Neuronal stem cell (in vitro differentiated cells): ENCODE data around the gene CUL3.
"Not testable (repeated sequence)": the region's sequence is repeated elsewhere in the genome, so short reads cannot be mapped to it uniquely, and the experiment has no call there.

Experiments
- DNase-seq: peaks from one replicate; pipeline ENCODE4 v3.0.0-alpha.2; 2013; ENCODE audit warnings: low spot score
- H2AFZ ChIP-seq: one replicate; pipeline ENCODE4 v1.6.1; 2013; ENCODE audit warnings: mild to moderate bottlenecking, low read length, inconsistent platforms
- H2AK5ac ChIP-seq: 2 replicates; pipeline ENCODE4 v1.6.1; 2013; ENCODE audit warnings: low read depth, mild to moderate bottlenecking, inconsistent platforms, low read length, moderate library complexity, mixed read lengths
- H2BK120ac ChIP-seq: 2 replicates; pipeline ENCODE4 v1.6.1; 2013; ENCODE audit warnings: low read depth, mild to moderate bottlenecking, inconsistent platforms, low read length, moderate library complexity, mixed read lengths
- H2BK12ac ChIP-seq: one replicate; pipeline ENCODE4 v1.6.1; 2013; ENCODE audit warnings: low read length, inconsistent platforms
- H2BK15ac ChIP-seq: 2 replicates; pipeline ENCODE4 v1.6.1; 2013; ENCODE audit warnings: mild to moderate bottlenecking, low read length, inconsistent platforms, mixed read lengths
- H2BK5ac ChIP-seq: one replicate; pipeline ENCODE4 v1.6.1; 2013; ENCODE audit warnings: inconsistent platforms, mild to moderate bottlenecking, low read length, moderate library complexity
- H3K14ac ChIP-seq: one replicate; pipeline ENCODE4 v1.6.1; 2013; ENCODE audit warnings: low read length, inconsistent platforms
- H3K18ac ChIP-seq: 2 replicates; pipeline ENCODE4 v1.6.1; 2013; ENCODE audit warnings: low read length, inconsistent platforms
- H3K23ac ChIP-seq: 2 replicates; pipeline ENCODE4 v1.6.1; 2013; ENCODE audit warnings: low read depth, mild to moderate bottlenecking, mixed read lengths, low read length, inconsistent platforms; ENCODE audit not compliant: poor library complexity
- H3K27ac ChIP-seq: replicated peaks from 3 replicates; pipeline ENCODE4 v1.5.1; 2013; ENCODE audit warnings: low read length, inconsistent platforms
- H3K27me3 ChIP-seq, 3 experiments: 2 replicates each; pipeline ENCODE4 v1.6.1; 2013; ENCODE audit warnings: low read length in 3 of 3, mild to moderate bottlenecking in 2 of 3, inconsistent platforms in 1 of 3, low read depth in 1 of 3, mixed read lengths in 1 of 3, moderate library complexity in 1 of 3; ENCODE audit not compliant: control insufficient read depth in 3 of 3, insufficient read depth in 3 of 3
- H3K36me3 ChIP-seq, 2 donors: replicated peaks in 1 of 2; 2 replicates each; pipeline ENCODE4 v1.6.1; 2013; ENCODE audit warnings: low read length in 2 of 2; ENCODE audit not compliant: control insufficient read depth in 2 of 2, insufficient read depth in 2 of 2
- H3K4ac ChIP-seq: 2 replicates; pipeline ENCODE4 v1.6.1; 2013; ENCODE audit warnings: inconsistent platforms, mild to moderate bottlenecking, low read length, moderate library complexity
- H3K4me1 ChIP-seq, 2 donors: 1 replicate in 1 of 2; 2 replicates in 1 of 2; pipeline ENCODE4 v1.6.1; 2013; ENCODE audit warnings: low read length in 2 of 2, low read depth in 1 of 2; ENCODE audit not compliant: control insufficient read depth in 2 of 2, insufficient read depth in 1 of 2
- H3K4me2 ChIP-seq: one replicate; pipeline ENCODE4 v1.6.1; 2013; ENCODE audit warnings: mild to moderate bottlenecking, low read length, inconsistent platforms; ENCODE audit not compliant: insufficient read depth, poor library complexity, severe bottlenecking
- H3K4me3 ChIP-seq, 2 donors: 2 replicates each; pipeline ENCODE4 v1.5.1; 2013; ENCODE audit warnings: low read length in 2 of 2, mild to moderate bottlenecking in 2 of 2, inconsistent platforms in 1 of 2, moderate library complexity in 1 of 2
- H3K79me1 ChIP-seq: one replicate; pipeline ENCODE4 v1.6.1; 2013; ENCODE audit warnings: low read depth, mild to moderate bottlenecking, inconsistent platforms, low read length, moderate library complexity
- H3K9ac ChIP-seq: one replicate; pipeline ENCODE4 v1.6.1; 2013; ENCODE audit warnings: mild to moderate bottlenecking, low read depth, low read length, inconsistent platforms; ENCODE audit not compliant: poor library complexity
- H3K9me3 ChIP-seq, 2 donors: replicated peaks in 1 of 2; 2 replicates each; pipeline versions ENCODE3 to v1.6.1; 2013; ENCODE audit warnings: low read length in 2 of 2, mild to moderate bottlenecking in 2 of 2, inconsistent platforms in 1 of 2, low read depth in 1 of 2, mixed read lengths in 1 of 2, moderate library complexity in 1 of 2; ENCODE audit not compliant: control insufficient read depth in 2 of 2, insufficient read depth in 1 of 2
- H4K8ac ChIP-seq: one replicate; pipeline ENCODE4 v1.6.1; 2013; ENCODE audit warnings: low read depth, mild to moderate bottlenecking, inconsistent platforms, low read length, moderate library complexity
- H4K91ac ChIP-seq: one replicate; pipeline ENCODE4 v1.6.1; 2013; ENCODE audit warnings: low read length, low read depth, mild to moderate bottlenecking, inconsistent platforms; ENCODE audit not compliant: poor library complexity
- WGBS, 2 donors: extraction: QIAGEN DNeasy Blood & Tissue Kit; methylation state at CpG; one replicate each; pipeline ENCODE4 v1.1.7; 2013; ENCODE audit warnings: missing lambda C conversion rate in 2 of 2, mixed read lengths in 1 of 2; ENCODE audit not compliant: insufficient read length in 2 of 2, insufficient replicate concordance in 1 of 2; ENCODE audit errors: extremely low coverage in 2 of 2; 5-methylcytosine and 5-hydroxymethylcytosine counted together

The CUL3 gene

DNA sequence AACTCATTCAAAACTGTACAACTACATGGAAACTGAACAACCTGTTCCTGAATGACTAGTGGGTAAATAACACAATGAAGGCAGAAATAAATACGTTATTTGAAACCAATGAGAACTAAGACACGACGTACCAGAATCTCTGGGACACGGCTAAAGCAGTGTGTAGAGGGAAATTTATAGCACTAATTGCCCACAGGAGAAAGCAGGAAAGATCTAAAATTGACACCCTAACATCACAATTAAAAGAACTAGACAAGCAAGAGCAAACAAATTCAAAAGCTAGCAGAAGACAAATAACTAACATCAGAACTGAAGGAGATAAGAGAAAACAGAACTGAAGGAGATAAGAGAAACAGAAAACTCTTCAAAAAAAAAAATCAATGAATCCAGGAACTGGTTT lies 97.2 kb downstream of the CUL3 start:
- H3K18ac ChIP-seq, H2AFZ ChIP-seq, H2BK15ac ChIP-seq, H3K27me3 ChIP-seq, H3K79me1 ChIP-seq, DNase-seq, H2AK5ac ChIP-seq, H3K4me2 ChIP-seq, H2BK12ac ChIP-seq, H3K9ac ChIP-seq, H3K23ac ChIP-seq, H3K27ac ChIP-seq, H2BK5ac ChIP-seq, H3K4me3 ChIP-seq, H3K4me1 ChIP-seq, H4K91ac ChIP-seq, H2BK120ac ChIP-seq, H4K8ac ChIP-seq, H3K14ac ChIP-seq, H3K4ac ChIP-seq: not testable (repeated sequence)
- no CpG with 5 or more reads among the region's 4 CpGs for WGBS, 2 donors
- Histone ChIP-seq H3K36me3 (peaks cover 0 to 61% of the 10 kb centered on the region in 2 donors), H3K9me3 (peaks cover 0 to 12% of the 10 kb centered on the region in 2 donors)

DNA sequence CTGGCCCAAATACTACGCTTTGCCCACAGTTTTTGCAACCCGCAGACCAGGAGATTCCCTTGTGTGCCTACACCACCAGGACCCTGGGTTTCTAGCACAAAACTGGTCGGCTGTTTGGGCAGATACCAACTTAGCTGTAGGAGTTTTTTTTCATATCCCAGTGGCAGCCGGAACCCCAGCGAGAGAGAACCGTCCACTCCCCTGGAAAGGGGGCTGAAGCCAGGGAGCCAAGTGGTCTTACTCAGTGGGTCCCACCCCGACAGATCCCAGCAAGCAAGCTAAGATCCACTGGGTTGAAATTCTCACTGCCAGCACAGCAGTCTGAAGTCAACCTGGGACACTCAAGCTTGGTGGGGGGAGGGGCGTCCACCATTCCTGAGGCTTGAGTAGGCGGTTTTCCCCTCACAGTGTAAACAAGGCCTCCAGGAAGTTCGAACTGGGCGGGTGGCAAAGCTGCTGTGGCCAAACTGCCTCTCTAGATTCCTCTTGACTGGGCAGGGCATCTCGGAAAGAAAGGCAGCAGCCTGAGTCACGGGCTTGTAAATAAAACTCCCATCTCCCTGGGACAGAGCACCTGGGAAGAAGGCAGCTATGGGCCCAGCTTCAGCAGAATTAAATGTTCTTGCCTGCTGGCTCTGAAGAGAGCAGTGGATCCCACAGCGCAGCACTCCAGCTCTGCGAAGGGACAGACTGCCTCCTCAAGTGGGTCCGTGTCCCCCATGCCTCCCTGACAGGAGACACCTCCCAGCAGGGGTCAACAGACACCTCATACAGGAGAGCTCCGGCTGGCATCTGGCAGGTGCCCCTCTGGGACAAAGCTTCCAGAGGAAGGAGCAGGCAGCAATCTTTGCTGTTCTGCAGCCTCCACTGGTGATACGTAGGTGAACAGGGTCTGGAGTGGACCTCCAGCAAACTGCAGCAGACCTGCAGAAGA lies 99.8 kb downstream of the CUL3 start:
- H3K14ac ChIP-seq, H2BK15ac ChIP-seq, DNase-seq, H2BK120ac ChIP-seq, H3K79me1 ChIP-seq, H3K27ac ChIP-seq, H3K9ac ChIP-seq, H2AK5ac ChIP-seq, H2BK12ac ChIP-seq, H2AFZ ChIP-seq, H3K4ac ChIP-seq, H3K4me3 ChIP-seq, H4K8ac ChIP-seq, H3K23ac ChIP-seq, H3K4me2 ChIP-seq, H3K27me3 ChIP-seq, H3K18ac ChIP-seq, H3K4me1 ChIP-seq, H4K91ac ChIP-seq, H2BK5ac ChIP-seq: not testable (repeated sequence)
- no CpG with 5 or more reads among the region's 18 CpGs for WGBS, 2 donors
- Histone ChIP-seq H3K36me3 (peaks cover 0 to 61% of the 10 kb centered on the region in 2 donors), H3K9me3 (peaks cover 0 to 11% of the 10 kb centered on the region in 2 donors)

DNA sequence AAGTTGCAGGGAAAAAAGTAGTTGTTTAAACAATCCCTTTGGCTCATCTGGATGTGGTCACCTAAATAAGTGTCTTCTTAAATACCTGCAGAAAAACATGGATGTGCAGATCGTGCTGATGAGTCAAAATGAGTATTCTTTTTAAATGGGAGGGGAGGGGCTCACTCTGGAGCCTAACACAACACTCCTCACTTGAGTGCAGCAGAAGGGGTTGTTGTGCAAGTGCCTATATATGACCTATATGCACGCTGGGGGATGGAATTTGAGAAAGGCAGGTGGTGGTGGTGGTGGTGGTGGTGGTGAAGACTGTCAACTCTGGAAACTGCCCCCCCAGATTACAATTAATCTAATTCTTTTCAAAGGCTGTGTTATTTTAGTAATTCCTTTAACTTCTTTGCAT lies 105.3 kb downstream of the CUL3 start:
- H4K91ac ChIP-seq: no peak overlapping the region
- H3K18ac ChIP-seq: no peak overlapping the region
- no peak overlapping the region for H3K4ac ChIP-seq
- DNase-seq: no peak
- H3K79me1 ChIP-seq: no peaks in the 10 kb centered on the region
- no peaks in the 10 kb centered on the region for H3K27me3 ChIP-seq
- no peak overlapping the region for H2BK120ac ChIP-seq
- H3K9ac ChIP-seq: no peak overlapping the region
- no peak overlapping the region for H2BK12ac ChIP-seq
- H3K4me1 ChIP-seq: no peaks in the 10 kb centered on the region
- no peak overlapping the region for H2BK15ac ChIP-seq
- H3K4me2 ChIP-seq: no peak overlapping the region
- H3K4me3 ChIP-seq: no peak overlapping the region
- H3K27ac ChIP-seq: no peak overlapping the region
- H3K14ac ChIP-seq: no peak overlapping the region
- H3K36me3 ChIP-seq: peaks cover 14 to 93% of the 10 kb centered on the region in 2 donors
- no CpG with 5 or more reads among the region's 2 CpGs for WGBS, 2 donors
- H2AK5ac ChIP-seq: no peak overlapping the region
- no peak overlapping the region for H2BK5ac ChIP-seq
- no peak overlapping the region for H3K23ac ChIP-seq
- no peak overlapping the region for H2AFZ ChIP-seq
- H4K8ac ChIP-seq: no peak overlapping the region
- peaks cover 0 to 3% of the 10 kb centered on the region in 2 donors for H3K9me3 ChIP-seq

DNA sequence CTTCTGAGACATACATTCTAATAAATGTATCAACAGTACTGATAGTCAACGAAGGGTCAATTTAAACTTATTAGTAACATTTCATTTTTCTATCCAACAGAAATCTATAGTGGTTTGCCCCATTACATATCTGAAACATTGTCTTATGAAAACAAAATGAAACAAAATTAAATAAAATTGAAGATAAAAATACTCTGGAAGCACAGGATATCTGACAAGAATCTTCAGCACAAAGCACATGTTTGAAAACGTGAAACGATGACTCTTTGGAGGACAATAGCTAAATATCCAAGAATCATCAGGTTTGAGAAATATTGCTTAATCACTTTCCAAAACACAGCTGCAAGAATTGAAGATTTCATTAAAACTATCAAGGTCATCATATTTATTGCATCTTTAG lies 112.3 kb downstream of the CUL3 start:
- no peak overlapping the region for H3K18ac ChIP-seq
- no peak overlapping the region for H3K4ac ChIP-seq
- DNase-seq: no peak
- no peak overlapping the region for H2BK5ac ChIP-seq
- no peaks in the 10 kb centered on the region for H3K4me1 ChIP-seq
- peaks cover 10 to 56% of the 10 kb centered on the region in 2 donors for H3K36me3 ChIP-seq
- no peak overlapping the region for H2BK12ac ChIP-seq
- no peak overlapping the region for H2BK15ac ChIP-seq
- H3K27me3 ChIP-seq: no peaks in the 10 kb centered on the region
- no peak overlapping the region for H4K8ac ChIP-seq
- H4K91ac ChIP-seq: no peak overlapping the region
- no peak overlapping the region for H2AK5ac ChIP-seq
- no peak overlapping the region for H3K9ac ChIP-seq
- no peaks in the 10 kb centered on the region for H3K79me1 ChIP-seq
- no peak overlapping the region for H3K27ac ChIP-seq
- no peak overlapping the region for H2BK120ac ChIP-seq
- H3K23ac ChIP-seq: no peak overlapping the region
- WGBS, 2 donors: no CpG with 5 or more reads among the region's 3 CpGs
- no peak overlapping the region for H3K4me2 ChIP-seq
- H3K9me3 ChIP-seq: peaks cover 0 to 3% of the 10 kb centered on the region in 2 donors
- no peak overlapping the region for H3K4me3 ChIP-seq
- H2AFZ ChIP-seq: no peak overlapping the region
- H3K14ac ChIP-seq: no peak overlapping the region
